Central memory CD8-positive, alpha-beta T cell (primary cell): ENCODE results near the gene EVC.
"Not testable (repeated sequence)": the region's sequence is repeated elsewhere in the genome, so short reads cannot be mapped to it uniquely, and the experiment has no call there.

ENCODE experiments used
- ATAC-seq: fragments of 150-1000 bp; cut with Tn5 transposase; replicated peaks from 2 replicates; pipeline ENCODE4 v1.10.0; 2022; ENCODE audit warnings: mild to moderate bottlenecking, moderate FRiP score, moderate number of reproducible peaks; ENCODE audit not compliant: poor library complexity, severe bottlenecking; ENCODE audit errors: extremely low read depth
- DNase-seq, 2 donors: peaks; one replicate each; pipeline ENCODE4 v3.0.0; 2021; ENCODE audit warnings: low spot score in 2 of 2
- H3K27ac Mint-ChIP-seq: one replicate; pipeline ENCODE4 v1.8.0; 2022; ENCODE audit warnings: low read depth, mild to moderate bottlenecking, moderate library complexity, mixed read lengths
- H3K27me3 Mint-ChIP-seq: one replicate; pipeline ENCODE4 v1.8.0; 2022; ENCODE audit warnings: mixed read lengths
- H3K36me3 Mint-ChIP-seq: one replicate; pipeline ENCODE4 v1.8.0; 2022; ENCODE audit warnings: mild to moderate bottlenecking, moderate library complexity, mixed read lengths; ENCODE audit not compliant: insufficient read depth
- H3K4me1 Mint-ChIP-seq: one replicate; pipeline ENCODE4 v1.8.0; 2022; ENCODE audit warnings: mixed read lengths
- H3K4me3 Mint-ChIP-seq: one replicate; pipeline ENCODE4 v1.8.0; 2022; ENCODE audit warnings: mild to moderate bottlenecking, moderate library complexity, mixed read lengths
- H3K9me3 Mint-ChIP-seq: one replicate; pipeline ENCODE4 v1.8.0; 2022; ENCODE audit warnings: mixed read lengths

The EVC gene

GRCh38 chr4:5823542-5824211 is 112.7 kb downstream of the EVC start:
- Mint-ChIP-seq H3K27me3 (no peaks in the 10 kb centered on the region), H3K36me3 (no peaks in the 10 kb centered on the region), H3K4me3 (no peak overlapping the region), H3K27ac (no peak overlapping the region), H3K4me1 (peaks cover 6% of the 10 kb centered on the region), H3K9me3 (no peaks in the 10 kb centered on the region)
- ATAC-seq (no peak), DNase-seq (no peak)

- peaks cover 6% of the 10 kb centered on the region for H3K4me1 Mint-ChIP-seq
- no peaks in the 10 kb centered on the region for H3K9me3 Mint-ChIP-seq
- no peak overlapping the region for H3K4me3 Mint-ChIP-seq
- H3K36me3 Mint-ChIP-seq, result no peaks in the 10 kb centered on the region
- no peak overlapping the region for H3K27ac Mint-ChIP-seq
- ATAC-seq (no peak), DNase-seq (no peak)
- no peaks in the 10 kb centered on the region for H3K27me3 Mint-ChIP-seq
Measured at GRCh38 chr4:5824227-5824626, 113.2 kb downstream of the EVC start.

- H3K9me3 Mint-ChIP-seq, result no peaks in the 10 kb centered on the region
- no peaks in the 10 kb centered on the region for H3K36me3 Mint-ChIP-seq
- no peaks in the 10 kb centered on the region for H3K27me3 Mint-ChIP-seq
- H3K4me1 Mint-ChIP-seq, result peaks cover 6% of the 10 kb centered on the region
- H3K27ac Mint-ChIP-seq, result no peak overlapping the region
- H3K4me3 Mint-ChIP-seq, result no peak overlapping the region
- no peak for ATAC-seq
- no peak for DNase-seq
Measured at GRCh38 chr4:5824635-5825034, 113.6 kb downstream of the EVC start.

- Mint-ChIP-seq H3K4me3 (no peak overlapping the region), H3K27ac (no peak overlapping the region), H3K4me1 (peaks cover 6% of the 10 kb centered on the region), H3K36me3 (no peaks in the 10 kb centered on the region), H3K9me3 (no peaks in the 10 kb centered on the region), H3K27me3 (no peaks in the 10 kb centered on the region)
- ATAC-seq (no peak), DNase-seq (no peak)
Measured at GRCh38 chr4:5825321-5826041, 114.5 kb downstream of the EVC start.

GRCh38 chr4:5826437-5827107 is 115.6 kb downstream of the EVC start:
- Mint-ChIP-seq H3K27me3 (no peaks in the 10 kb centered on the region), H3K27ac (no peak overlapping the region), H3K36me3 (no peaks in the 10 kb centered on the region), H3K9me3 (no peaks in the 10 kb centered on the region), H3K4me1 (peaks cover 6% of the 10 kb centered on the region), H3K4me3 (no peak overlapping the region)
- no peak for ATAC-seq
- DNase-seq, result no peak

- no peaks in the 10 kb centered on the region for H3K9me3 Mint-ChIP-seq
- no peak overlapping the region for H3K27ac Mint-ChIP-seq
- peaks cover 6% of the 10 kb centered on the region for H3K4me1 Mint-ChIP-seq
- no peaks in the 10 kb centered on the region for H3K27me3 Mint-ChIP-seq
- no peak overlapping the region for H3K4me3 Mint-ChIP-seq
- ATAC-seq (no peak), DNase-seq (no peak)
- H3K36me3 Mint-ChIP-seq, result no peaks in the 10 kb centered on the region
Measured at GRCh38 chr4:5827108-5828004, 116.4 kb downstream of the EVC start.

- no peak overlapping the region for H3K27ac Mint-ChIP-seq
- no peaks in the 10 kb centered on the region for H3K9me3 Mint-ChIP-seq
- peaks cover 6% of the 10 kb centered on the region for H3K4me1 Mint-ChIP-seq
- H3K36me3 Mint-ChIP-seq, result no peaks in the 10 kb centered on the region
- DNase-seq (no peak), ATAC-seq (no peak)
- no peak overlapping the region for H3K4me3 Mint-ChIP-seq
- H3K27me3 Mint-ChIP-seq, result no peaks in the 10 kb centered on the region
Measured at GRCh38 chr4:5828005-5828391, 117.0 kb downstream of the EVC start.

GRCh38 chr4:5836943-5837342 is 125.9 kb downstream of the EVC start:
- Mint-ChIP-seq H3K4me1 (no peaks in the 10 kb centered on the region), H3K9me3 (no peaks in the 10 kb centered on the region)

GRCh38 chr4:5837483-5837882 is 126.5 kb downstream of the EVC start:
- DNase-seq, result not testable (repeated sequence)

More at GRCh38 chr4:5836943-5837342, 125.9 kb downstream of the EVC start:
- Mint-ChIP-seq H3K4me3 (no peak overlapping the region), H3K27ac (no peak overlapping the region), H3K27me3 (peaks cover 30% of the 10 kb centered on the region), H3K36me3 (no peaks in the 10 kb centered on the region)
- DNase-seq (no peak), ATAC-seq (no peak)

GRCh38 chr4:5839332-5839731 is 128.3 kb downstream of the EVC start:
- no peak overlapping the region for H3K27ac Mint-ChIP-seq
- H3K27me3 Mint-ChIP-seq, result peaks cover 46% of the 10 kb centered on the region
- H3K36me3 Mint-ChIP-seq, result no peaks in the 10 kb centered on the region
- H3K4me3 Mint-ChIP-seq, result no peak overlapping the region
- DNase-seq, result no peak
- no peaks in the 10 kb centered on the region for H3K4me1 Mint-ChIP-seq
- H3K9me3 Mint-ChIP-seq, result peaks cover 6% of the 10 kb centered on the region
- ATAC-seq, result no peak

More at GRCh38 chr4:5837483-5837882, 126.5 kb downstream of the EVC start:
- peaks cover 35% of the 10 kb centered on the region for H3K27me3 Mint-ChIP-seq
- not testable (repeated sequence) for H3K9me3 Mint-ChIP-seq, H3K4me1 Mint-ChIP-seq, ATAC-seq, H3K27ac Mint-ChIP-seq, H3K4me3 Mint-ChIP-seq, H3K36me3 Mint-ChIP-seq

GRCh38 chr4:5839751-5840674 is 129.0 kb downstream of the EVC start:
- Mint-ChIP-seq H3K27me3 (peaks cover 46% of the 10 kb centered on the region), H3K27ac (no peak overlapping the region), H3K36me3 (no peaks in the 10 kb centered on the region), H3K9me3 (peaks cover 6% of the 10 kb centered on the region), H3K4me1 (no peaks in the 10 kb centered on the region), H3K4me3 (no peak overlapping the region)
- no peak for ATAC-seq
- no peak for DNase-seq
